ENCODE measurements around the gene SLBP. TPM values are rescaled to one million over a fixed set of nuclear protein-coding genes. Genes with fewer than 3 reads are reported as not detected.

SLBP gene
- polyA plus RNA-seq, 1 donor, result 34.4 TPM

DNA sequence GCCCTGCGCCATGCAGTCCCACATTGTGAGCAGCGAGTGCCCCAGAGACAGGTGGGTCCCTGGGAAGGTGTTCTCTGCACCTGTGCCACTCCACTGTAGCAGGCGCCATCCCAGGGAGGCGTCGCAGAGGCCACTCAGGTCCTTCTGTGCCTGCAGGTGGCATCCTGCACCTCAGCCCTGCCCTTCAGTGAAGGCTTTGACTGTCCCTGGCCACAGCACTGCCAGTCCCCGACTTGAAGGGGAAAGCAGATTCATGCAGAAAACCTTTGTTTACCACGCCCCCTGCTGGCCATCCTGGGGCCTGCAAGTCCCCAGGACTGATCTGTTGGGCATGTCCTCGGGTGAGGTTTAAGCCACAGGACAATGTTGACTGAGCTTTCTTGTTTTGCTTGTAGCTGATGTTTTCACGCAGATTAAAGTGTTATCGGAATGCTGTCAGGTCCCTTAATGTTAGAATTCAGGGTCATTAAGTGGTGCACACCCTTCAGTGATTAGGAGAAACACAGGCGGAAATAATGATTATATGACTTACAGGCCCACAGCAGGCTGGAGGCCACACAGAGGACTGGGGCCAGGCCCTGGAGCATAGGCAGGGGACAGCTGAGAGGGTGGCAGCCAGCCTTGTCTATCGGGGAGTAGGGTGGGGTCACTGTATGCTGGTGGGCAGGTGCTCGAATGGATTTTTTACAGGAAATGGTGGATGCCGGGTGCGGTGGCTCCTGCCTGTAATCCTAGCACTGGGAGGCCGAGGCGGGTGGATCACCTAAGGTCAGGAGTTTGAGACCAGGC lies 14.2 kb upstream of the SLBP start:
- DNase-seq, result peak; percentile 88

- DNase-seq, result no peak
Measured at GRCh38 chr4:1725521-1725920, 13.4 kb upstream of the SLBP start.

GRCh38 chr4:1723131-1723801 lies 11.1 kb upstream of the SLBP start:
- no peak for DNase-seq

DNA sequence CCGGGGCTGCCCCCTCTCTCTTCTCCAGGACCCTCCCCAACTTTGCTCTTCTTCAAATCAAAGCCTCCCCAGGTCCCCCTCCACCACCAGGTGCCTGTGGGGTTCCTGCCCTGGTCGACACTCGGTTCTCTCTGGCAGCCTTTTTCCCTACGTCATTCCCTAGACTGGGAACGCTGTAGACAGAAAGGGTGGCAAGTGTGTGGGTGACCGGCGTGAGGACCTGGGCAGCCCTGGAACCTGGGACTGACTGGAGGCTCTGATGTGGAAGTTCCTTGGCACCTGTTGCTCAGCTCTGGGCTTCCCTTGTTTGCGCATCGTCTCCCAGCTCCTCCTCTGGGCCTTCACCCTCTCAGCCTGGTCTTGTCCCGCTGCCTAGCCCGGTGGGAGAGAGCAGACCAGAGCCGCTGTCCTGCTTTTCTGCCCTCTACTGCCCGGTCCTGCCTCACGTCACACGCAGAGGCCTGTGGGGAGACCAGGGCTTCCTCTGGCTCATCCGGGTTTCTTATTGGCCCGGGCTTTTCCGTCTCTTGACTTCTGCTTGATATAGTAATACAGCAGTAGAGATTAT lies 10.5 kb upstream of the SLBP start:
- DNase-seq, result no peak

DNA sequence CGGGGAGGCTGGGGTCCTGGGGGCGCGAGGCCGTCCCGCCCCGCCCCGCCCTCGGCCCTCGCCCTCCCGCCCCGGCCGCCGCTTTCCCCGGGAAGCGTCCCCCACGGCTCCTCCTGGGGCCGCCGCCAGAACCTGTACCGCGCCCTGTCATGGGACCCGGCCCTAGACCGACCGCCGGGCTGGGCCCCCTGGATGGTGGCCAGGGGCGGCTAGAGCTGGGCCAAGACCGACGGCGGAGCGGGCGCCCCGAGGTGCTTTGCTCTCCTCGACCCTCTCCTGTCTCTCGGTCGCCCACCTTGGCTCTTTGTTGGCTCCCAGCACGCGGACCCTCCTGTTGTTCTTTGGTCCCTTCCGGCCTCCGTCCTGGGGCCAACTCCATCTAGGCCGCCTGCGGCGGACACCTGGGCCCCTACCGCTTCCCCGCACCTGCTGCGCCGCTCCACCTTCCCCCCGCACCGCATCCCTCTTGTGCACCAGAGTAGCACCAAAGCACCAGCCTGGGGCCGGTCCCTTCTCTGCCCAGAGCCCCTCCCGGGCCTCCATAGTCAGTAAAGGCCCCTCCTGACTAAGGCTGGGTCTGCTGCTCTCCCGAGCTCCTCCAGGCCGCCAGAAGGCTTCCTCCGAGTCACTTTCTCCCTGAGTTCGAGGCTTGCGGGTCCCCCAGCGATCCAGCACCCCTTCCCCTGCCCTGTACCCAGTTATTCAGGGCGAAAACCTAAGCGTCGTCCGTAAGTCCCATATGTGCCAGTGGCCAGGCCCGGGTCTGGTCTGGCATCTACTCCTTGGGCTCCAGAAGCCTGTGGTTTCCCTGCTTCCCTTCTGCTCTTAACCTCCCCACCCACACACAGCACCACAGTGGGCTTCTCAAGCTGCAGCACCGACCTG lies 9.8 kb upstream of the SLBP start:
- DNase-seq, result no peak

DNA sequence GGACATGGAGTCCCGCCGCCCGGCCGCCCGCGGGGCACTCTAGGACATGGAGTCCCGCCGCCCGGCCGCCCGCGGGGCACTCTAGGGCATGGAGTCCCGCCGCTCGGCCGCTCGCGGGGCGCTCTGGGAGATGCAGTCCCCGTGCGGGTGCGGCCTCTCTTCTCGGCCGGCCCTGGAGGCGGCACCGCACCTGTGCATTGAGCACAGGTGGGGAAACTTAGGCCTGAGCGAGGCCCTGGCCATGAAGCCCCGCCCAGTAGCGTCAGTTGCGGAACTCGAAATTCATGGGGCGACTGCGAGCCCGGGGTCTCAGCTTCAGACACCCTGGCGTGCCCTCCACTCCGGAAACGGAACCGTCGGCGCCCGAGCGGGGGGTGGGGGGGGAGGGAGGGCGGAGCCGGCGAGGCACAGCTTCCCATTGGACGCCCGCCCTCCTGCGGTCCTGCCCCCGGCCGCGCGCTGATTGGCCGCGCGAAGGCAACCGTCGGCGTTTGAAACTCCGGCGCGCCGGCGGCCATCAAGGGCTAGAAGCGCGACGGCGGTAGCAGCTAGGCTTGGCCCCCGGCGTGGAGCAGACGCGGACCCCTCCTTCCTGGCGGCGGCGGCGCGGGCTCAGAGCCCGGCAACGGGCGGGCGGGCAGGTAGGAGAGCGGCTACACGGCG lies 9.0 kb upstream of the SLBP start, which contains the start of the genes TACC3 and TMEM129:
Gene TACC3 (plus strand): TSS at position 519 of the 663 bp plus-strand sequence. CDS start 1,901 bp downstream, outside the sequence.
Gene TMEM129 (minus strand): TSS at position 321 of the 663 bp plus-strand sequence. CDS start 486 bp downstream, outside the sequence.
- DNase-seq, result peak; percentile 96

DNA sequence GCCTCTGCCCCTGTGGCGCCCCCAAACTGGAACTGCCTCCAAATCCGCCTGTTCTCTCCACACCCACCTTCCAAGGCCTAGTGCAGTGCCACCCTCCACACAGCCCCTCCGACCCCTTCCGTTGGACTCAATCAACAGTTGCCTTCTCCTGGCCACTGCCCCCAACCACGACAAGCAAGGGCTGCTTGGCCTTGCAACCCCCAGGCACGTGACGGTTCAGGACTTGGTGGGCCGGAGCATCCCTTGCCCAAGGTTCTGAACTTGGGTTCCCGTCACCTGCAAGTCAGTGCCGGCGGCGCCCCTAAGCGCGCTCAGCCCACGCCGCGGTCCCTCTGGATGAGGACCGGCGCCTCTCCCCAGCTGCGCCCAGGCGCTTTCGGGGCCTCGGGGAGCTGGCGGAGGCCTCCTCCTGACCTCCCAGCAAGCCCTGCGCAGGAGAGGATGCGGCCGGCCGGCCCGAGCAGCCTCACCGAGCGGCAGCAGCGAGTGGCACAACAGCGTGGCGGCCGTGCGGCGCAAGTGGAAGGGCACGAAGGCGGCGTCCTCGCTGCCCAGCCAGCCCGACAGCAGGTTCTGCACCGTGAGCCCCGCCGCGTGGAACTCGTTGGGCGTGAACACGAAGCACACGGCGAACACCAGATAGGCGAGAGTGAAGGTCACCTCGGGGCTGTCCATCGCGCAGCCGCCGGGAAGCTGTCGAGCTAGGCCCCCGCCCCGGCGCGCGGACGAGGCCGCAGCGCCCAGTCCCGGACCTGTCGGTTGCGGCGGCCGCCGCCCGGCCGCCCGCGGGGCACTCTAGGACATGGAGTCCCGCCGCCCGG lies 8.3 kb upstream of the SLBP start:
- DNase-seq, result peak; percentile 43

GRCh38 chr4:1718095-1718850 lies 6.2 kb upstream of the SLBP start:
- DNase-seq, result no peak

- DNase-seq, result no peak
Measured at GRCh38 chr4:1717129-1718094, 5.3 kb upstream of the SLBP start.

- no peak for DNase-seq
Measured at GRCh38 chr4:1716065-1716945, 4.2 kb upstream of the SLBP start.

- no peak for DNase-seq
Measured at GRCh38 chr4:1715002-1715758, 3.1 kb upstream of the SLBP start.

DNA sequence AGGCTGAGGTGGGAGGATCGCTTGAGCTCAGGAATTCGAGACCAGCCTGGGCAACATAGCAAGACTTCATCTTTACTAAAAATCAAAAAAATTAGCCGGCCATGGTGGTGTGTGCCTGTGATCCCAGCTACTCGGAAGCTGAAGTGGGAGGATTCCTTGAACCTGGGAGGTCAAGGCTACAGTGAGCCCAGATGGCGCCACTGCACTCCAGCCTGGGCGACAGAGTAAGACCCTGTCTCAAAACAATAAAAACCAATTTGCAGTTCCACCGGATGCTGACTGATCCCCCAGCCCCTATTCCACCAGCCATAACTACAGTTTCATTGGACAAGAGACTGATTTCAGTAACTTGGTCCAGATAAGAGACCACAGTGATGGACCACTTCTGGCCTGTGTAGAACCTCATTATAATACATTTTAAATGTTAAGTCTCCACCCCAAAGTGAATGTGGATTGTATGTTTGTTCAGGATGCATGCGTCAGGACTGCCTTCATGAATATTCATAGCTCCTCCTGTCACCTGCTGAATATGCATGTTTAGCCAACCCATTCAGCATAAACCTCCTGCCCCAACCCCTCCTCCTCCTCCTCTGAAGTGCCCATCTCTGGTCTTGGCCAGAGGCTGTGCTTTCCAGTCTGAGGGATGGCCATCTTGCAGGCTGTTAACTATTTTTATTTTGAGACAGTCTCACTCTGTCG lies 2.3 kb upstream of the SLBP start:
- DNase-seq, result no peak

GRCh38 chr4:1713003-1713851 lies 1.1 kb upstream of the SLBP start:
- no peak for DNase-seq

DNA sequence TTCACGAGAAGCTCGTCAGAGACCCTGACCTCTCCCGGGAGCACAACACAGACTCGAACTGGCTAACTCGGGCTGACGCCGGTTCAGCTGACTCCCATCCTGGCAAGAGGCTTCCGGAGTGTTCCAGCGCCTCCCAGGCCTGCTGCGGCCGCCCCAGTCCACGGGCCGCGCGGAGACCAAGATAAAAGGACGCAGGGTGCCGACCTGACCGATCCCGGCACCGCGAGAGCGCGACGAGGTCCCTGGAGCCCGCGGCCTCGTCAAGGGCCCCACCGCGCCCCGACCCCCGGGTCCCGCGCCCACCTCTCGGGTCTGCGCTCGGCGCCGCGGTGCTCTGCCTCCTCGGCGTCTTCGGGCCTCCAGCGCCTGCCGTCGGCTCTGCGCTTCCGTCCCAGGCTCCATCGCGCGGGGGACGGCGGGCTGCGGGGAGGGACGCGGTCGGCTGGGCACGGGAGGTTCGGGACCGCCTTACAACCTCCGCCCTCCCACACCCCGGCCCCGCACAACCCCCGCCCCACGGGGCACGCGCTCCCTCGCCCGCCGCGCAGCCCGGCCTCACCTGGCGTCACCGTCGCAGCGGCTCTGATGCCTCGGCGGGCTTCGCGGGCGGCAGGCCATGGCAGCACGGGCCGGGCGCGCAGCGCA lies 426 bp downstream of the SLBP start:
- DNase-seq, result no peak

DNA sequence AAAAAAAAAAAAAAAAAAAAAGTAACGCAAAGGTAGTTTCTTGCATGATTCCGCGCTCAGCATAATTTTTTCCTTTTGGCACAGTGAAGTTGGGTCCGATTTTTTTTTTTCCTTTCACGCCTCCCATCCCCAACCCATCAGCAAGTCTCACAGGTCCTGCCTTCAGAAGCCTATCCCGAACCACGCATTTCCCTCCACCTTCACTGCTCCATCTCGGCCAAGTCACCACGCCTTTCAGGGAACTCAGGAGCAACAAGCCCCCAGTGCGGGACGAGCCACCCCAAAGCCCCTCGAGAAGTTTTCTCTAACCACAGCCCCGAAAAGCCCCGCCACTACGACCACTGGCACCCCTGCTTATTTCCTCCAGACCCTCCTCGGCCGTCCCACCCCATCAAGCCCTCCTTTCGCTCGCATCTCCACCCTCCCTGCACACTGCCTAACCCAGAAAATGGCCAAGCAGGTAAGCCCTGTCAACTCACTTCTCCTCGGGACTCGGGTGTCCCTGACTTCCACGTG lies 1.0 kb downstream of the SLBP start:
- no peak for DNase-seq
